WTC11 (cell line): ENCODE results near the gene UBE2N.

Source experiments
- CREB1 ChIP-seq: sonication (generic); formaldehyde crosslinking; IDR thresholded peaks from 2 replicates; pipeline ENCODE4 v1.8.0; 2023; ENCODE audit warnings: mild to moderate bottlenecking, missing genetic modification reagents
- ETV6 ChIP-seq: sonication (generic); formaldehyde crosslinking; IDR thresholded peaks from 2 replicates; pipeline ENCODE4 v1.8.1; 2022; ENCODE audit warnings: mild to moderate bottlenecking, missing genetic modification reagents
- JUN ChIP-seq: sonication (generic); formaldehyde crosslinking; IDR thresholded peaks from 2 replicates; pipeline ENCODE4 v1.8.0; 2023; ENCODE audit warnings: mild to moderate bottlenecking, missing genetic modification reagents
- NFE2L1 ChIP-seq: sonication (generic); formaldehyde crosslinking; IDR thresholded peaks from 2 replicates; pipeline ENCODE4 v1.8.1; 2023; ENCODE audit warnings: missing genetic modification reagents
- NR2C2 ChIP-seq: sonication (generic); formaldehyde crosslinking; IDR thresholded peaks from 2 replicates; pipeline ENCODE4 v1.8.0; 2022; ENCODE audit warnings: mild to moderate bottlenecking, missing genetic modification reagents
- SP1 ChIP-seq: sonication (generic); formaldehyde crosslinking; conservative IDR thresholded peaks from 2 replicates; pipeline ENCODE4 v1.8.1; 2022; ENCODE audit warnings: missing genetic modification reagents
- TCF7 ChIP-seq: sonication (generic); formaldehyde crosslinking; IDR thresholded peaks from 2 replicates; pipeline ENCODE4 v1.8.0; 2022; ENCODE audit warnings: mild to moderate bottlenecking, low read depth, missing genetic modification reagents, moderate library complexity
- TEAD4 ChIP-seq: sonication (generic); formaldehyde crosslinking; IDR thresholded peaks from 2 replicates; pipeline ENCODE4 v1.8.0; 2022; ENCODE audit warnings: mild to moderate bottlenecking, missing genetic modification reagents
- TF ChIP-seq, protein P1 (sequence below): fragments of 200-600 bp; IDR thresholded peaks from 2 replicates; pipeline ENCODE4 v1.8.0; 2022; ENCODE audit warnings: antibody characterized with exemption
- TF ChIP-seq, protein P2 (sequence below): sonication (generic); formaldehyde crosslinking; IDR thresholded peaks from 2 replicates; pipeline ENCODE4 v1.8.0; 2022; ENCODE audit warnings: mild to moderate bottlenecking, missing genetic modification reagents
- TF ChIP-seq, protein P3 (sequence below): sonication (generic); formaldehyde crosslinking; IDR thresholded peaks from 2 replicates; pipeline ENCODE4 v1.8.1; 2022; ENCODE audit warnings: low read depth, missing genetic modification reagents, borderline replicate concordance
- TF ChIP-seq, protein P4 (sequence below): sonication (generic); formaldehyde crosslinking; IDR thresholded peaks from 2 replicates; pipeline ENCODE4 v1.8.1; 2023; ENCODE audit warnings: mild to moderate bottlenecking, missing genetic modification reagents, moderate library complexity

DNA sequence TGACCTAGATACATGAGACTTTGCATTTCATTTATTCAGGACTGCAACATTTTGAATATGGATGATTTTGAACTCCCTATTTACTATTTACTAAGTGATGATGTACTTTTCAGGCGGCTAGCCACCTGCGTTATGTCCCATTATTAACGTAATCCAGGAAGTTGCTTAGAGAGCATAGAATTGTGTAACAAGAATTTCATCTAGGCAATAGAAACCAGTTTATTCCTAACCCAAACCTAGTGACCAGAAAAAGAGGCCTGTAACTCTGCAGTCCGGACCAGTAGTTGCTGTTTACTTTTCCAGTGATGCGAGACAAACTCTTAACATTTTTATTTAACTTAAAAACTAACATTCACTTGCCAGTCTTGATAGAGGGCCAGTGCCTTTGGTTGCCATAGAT lies 51.7 kb downstream of the UBE2N start:
- TF ChIP-seq, protein P1, sequence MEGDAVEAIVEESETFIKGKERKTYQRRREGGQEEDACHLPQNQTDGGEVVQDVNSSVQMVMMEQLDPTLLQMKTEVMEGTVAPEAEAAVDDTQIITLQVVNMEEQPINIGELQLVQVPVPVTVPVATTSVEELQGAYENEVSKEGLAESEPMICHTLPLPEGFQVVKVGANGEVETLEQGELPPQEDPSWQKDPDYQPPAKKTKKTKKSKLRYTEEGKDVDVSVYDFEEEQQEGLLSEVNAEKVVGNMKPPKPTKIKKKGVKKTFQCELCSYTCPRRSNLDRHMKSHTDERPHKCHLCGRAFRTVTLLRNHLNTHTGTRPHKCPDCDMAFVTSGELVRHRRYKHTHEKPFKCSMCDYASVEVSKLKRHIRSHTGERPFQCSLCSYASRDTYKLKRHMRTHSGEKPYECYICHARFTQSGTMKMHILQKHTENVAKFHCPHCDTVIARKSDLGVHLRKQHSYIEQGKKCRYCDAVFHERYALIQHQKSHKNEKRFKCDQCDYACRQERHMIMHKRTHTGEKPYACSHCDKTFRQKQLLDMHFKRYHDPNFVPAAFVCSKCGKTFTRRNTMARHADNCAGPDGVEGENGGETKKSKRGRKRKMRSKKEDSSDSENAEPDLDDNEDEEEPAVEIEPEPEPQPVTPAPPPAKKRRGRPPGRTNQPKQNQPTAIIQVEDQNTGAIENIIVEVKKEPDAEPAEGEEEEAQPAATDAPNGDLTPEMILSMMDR: no peak
- TF ChIP-seq NFE2L1 (CRISPR knock-in tag) (no peak), TEAD4 (CRISPR knock-in tag) (no peak), TCF7 (no peak), ETV6 (no peak), NR2C2 (no peak), JUN (CRISPR knock-in tag) (no peak), CREB1 (CRISPR knock-in tag) (no peak), SP1 (CRISPR knock-in tag) (no peak)
- TF ChIP-seq, protein P2, sequence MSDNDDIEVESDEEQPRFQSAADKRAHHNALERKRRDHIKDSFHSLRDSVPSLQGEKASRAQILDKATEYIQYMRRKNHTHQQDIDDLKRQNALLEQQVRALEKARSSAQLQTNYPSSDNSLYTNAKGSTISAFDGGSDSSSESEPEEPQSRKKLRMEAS (CRISPR knock-in tag): no peak
- TF ChIP-seq, protein P3, sequence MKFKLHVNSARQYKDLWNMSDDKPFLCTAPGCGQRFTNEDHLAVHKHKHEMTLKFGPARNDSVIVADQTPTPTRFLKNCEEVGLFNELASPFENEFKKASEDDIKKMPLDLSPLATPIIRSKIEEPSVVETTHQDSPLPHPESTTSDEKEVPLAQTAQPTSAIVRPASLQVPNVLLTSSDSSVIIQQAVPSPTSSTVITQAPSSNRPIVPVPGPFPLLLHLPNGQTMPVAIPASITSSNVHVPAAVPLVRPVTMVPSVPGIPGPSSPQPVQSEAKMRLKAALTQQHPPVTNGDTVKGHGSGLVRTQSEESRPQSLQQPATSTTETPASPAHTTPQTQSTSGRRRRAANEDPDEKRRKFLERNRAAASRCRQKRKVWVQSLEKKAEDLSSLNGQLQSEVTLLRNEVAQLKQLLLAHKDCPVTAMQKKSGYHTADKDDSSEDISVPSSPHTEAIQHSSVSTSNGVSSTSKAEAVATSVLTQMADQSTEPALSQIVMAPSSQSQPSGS (CRISPR knock-in tag): no peak
- TF ChIP-seq, protein P4, sequence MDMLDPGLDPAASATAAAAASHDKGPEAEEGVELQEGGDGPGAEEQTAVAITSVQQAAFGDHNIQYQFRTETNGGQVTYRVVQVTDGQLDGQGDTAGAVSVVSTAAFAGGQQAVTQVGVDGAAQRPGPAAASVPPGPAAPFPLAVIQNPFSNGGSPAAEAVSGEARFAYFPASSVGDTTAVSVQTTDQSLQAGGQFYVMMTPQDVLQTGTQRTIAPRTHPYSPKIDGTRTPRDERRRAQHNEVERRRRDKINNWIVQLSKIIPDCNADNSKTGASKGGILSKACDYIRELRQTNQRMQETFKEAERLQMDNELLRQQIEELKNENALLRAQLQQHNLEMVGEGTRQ (CRISPR knock-in tag): no peak
